Measurements from ENCODE around the gene PMIS2. TPM values are rescaled to one million over a fixed set of nuclear protein-coding genes. Genes with fewer than 3 reads are reported as not detected.
A peak's percentile ranks its signal among the peaks of the same experiment; 100 is the strongest.

The PMIS2 gene
- total RNA-seq, 5 donors from 2014 or later (not counting 1 experiment from before 2014, with no cell fraction given), result not detected

DNA sequence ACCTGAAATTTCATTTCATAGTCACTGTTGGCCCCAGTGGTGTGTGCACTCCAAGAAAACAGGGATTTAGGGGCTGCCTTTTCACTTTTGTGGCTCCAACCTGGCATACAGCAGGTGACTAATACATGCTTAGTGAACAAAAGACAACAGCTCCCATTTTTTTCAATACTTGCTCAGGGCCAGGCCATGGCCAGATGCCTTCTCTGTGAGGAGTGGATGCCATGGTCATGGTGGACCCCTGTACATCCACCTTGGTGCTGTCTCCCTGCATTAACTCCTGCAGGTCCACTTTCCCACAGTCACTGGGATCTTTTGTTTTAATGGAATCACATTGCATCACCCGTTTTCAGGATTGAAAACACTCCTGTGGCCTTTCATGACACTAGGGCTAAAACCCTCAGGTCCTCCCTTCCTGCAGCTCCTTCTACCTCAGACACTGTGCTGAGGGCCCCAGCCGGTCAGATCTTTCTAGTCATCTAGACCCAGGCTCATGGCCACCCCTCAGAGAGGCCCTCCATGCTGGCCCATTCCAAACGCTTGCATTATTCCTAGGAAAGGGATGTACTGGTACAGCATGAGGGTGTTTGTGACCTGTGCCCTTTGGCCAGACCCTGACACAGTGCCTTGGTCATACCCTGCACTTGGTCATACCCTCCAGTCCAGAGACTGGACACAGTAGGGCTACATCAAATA lies 41.7 kb upstream of the PMIS2 start:
- Histone ChIP-seq H3K27ac (ENCODE audit: low read length) (peak overlapping the region; percentile 88), H3K4me1 (ENCODE audit: control insufficient read depth in 1 of 2, extremely low read depth in 1 of 2, insufficient read depth in 2 of 2, low read length in 2 of 2) (peaks cover 10 to 36% of the 10 kb centered on the region in 2 experiments), H3K36me3 (ENCODE audit: control insufficient read depth in 2 of 2, extremely low read depth in 1 of 2, insufficient read depth in 1 of 2, low read length in 1 of 2) (peaks cover 3% of the 10 kb centered on the region in 2 donors), H3K9me3 (no peaks in the 10 kb centered on the region), H3K27me3 (replicated peaks in 1 of 2; ENCODE audit: control insufficient read depth in 2 of 2, extremely low read depth in 1 of 2, insufficient read depth in 2 of 2, low read length in 1 of 2) (no peaks in the 10 kb centered on the region), H3K4me3 (ENCODE audit: control insufficient read depth in 1 of 2, extremely low read depth in 1 of 2, low read length in 1 of 2) (peak overlapping the region; percentile 75 to 88)
- WGBS (ENCODE audit: insufficient coverage), result 94% methylated on average over 3 of the region's 3 CpGs
- H3K4me3 Mint-ChIP-seq, result peak overlapping the region; percentile 83 to 87 (median 84)
- ATAC-seq (replicated peaks in 1 of 4) (no peak), DNase-seq (no peak)
- ChIA-PET CTCF (interaction anchor here in 1 of 2 donors (0.6 kb wide), 1 partner anchor 321 kb away, joined by 3 read pairs; no protein-coding TSS in a partner anchor), POLR2A (no interaction called here)
- H3K9me3 Mint-ChIP-seq, result no peaks in the 10 kb centered on the region
- H3K4me1 Mint-ChIP-seq, result peaks cover 32 to 42% (median 38%) of the 10 kb centered on the region in 3 donors
- peak overlapping the region; percentile 86 to 87 for H3K27ac Mint-ChIP-seq
- H3K36me3 Mint-ChIP-seq, result peaks cover 6% of the 10 kb centered on the region
- no peaks in the 10 kb centered on the region for H3K27me3 Mint-ChIP-seq

DNA sequence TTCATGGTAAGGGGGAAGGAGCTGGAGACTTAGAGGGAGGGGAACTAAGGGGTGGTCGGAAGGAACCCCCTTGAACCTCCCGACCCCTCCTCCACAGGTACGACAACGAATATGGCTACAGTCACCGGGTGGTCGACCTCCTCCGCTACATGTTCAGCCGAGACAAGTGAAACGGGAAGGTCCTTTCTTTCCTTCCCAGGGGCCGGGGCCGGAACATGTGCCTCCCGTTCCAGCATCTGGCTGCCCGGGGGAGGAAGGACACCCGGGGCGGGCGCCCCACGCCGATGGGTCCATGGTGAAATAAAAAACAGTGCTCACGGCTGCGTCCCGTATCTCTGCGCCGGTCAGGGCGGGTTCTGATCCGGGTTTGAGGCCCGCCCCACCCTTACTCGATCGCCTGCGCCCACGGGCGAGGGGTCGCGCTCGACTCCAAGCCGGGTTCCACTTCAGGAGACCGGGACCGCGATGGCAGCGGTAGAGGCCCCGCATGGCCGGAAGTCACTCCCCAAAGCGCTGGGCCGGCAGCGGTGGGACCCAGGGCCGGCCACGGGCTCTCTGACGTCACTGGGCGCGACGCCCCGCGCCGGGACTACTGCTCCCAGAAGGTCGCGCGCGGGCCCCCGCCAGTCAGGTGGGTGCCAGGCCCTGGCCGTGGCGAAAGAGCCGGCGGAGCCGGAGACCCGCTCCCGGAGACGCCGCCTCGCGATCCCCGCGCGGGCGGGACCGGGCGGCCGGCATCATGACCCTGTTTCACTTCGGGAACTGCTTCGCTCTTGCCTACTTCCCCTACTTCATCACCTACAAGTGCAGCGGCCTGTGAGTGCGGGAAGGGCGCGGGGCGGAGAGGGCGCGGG lies 40.7 kb upstream of the PMIS2 start, which contains the start of gene TMEM147:
Gene TMEM147 (plus strand): TSS at position 626 of the 854 bp plus-strand sequence. CDS start 114 bp downstream, at position 740.
- Histone ChIP-seq H3K36me3 (ENCODE audit: control insufficient read depth in 2 of 2, extremely low read depth in 1 of 2, insufficient read depth in 1 of 2, low read length in 1 of 2) (peaks cover 3 to 7% of the 10 kb centered on the region in 2 donors), H3K27me3 (replicated peaks in 1 of 2; ENCODE audit: control insufficient read depth in 2 of 2, extremely low read depth in 1 of 2, insufficient read depth in 2 of 2, low read length in 1 of 2) (no peaks in the 10 kb centered on the region), H3K4me1 (ENCODE audit: control insufficient read depth in 1 of 2, extremely low read depth in 1 of 2, insufficient read depth in 2 of 2, low read length in 2 of 2) (peaks cover 10 to 38% of the 10 kb centered on the region in 2 experiments), H3K9me3 (no peaks in the 10 kb centered on the region), H3K27ac (ENCODE audit: low read length) (peak within 1 kb of the TSS; percentile 88), H3K4me3 (ENCODE audit: control insufficient read depth in 1 of 2, extremely low read depth in 1 of 2, low read length in 1 of 2) (peak within 1 kb of the TSS; percentile 75 to 88)
- WGBS (ENCODE audit: insufficient coverage), result under 1% methylated on average over 76 of the region's 85 CpGs
- ATAC-seq (replicated peaks in 1 of 4), result peak; percentile 90 to 92 (median 92)
- Mint-ChIP-seq H3K9me3 (no peaks in the 10 kb centered on the region), H3K27ac (peak within 1 kb of the TSS; percentile 86 to 87), H3K4me3 (peak within 1 kb of the TSS; percentile 83 to 89 (median 84)), H3K27me3 (no peaks in the 10 kb centered on the region), H3K36me3 (peaks cover 8% of the 10 kb centered on the region), H3K4me1 (peaks cover 35 to 40% (median 39%) of the 10 kb centered on the region in 3 donors)
- DNase-seq, result peak; percentile 34 to 81 (median 64)
- ChIA-PET CTCF (interaction anchor here in 1 of 2 donors (0.6 kb wide), 1 partner anchor 320 kb away, joined by 3 read pairs; no protein-coding TSS in a partner anchor), POLR2A (no interaction called here)

DNA sequence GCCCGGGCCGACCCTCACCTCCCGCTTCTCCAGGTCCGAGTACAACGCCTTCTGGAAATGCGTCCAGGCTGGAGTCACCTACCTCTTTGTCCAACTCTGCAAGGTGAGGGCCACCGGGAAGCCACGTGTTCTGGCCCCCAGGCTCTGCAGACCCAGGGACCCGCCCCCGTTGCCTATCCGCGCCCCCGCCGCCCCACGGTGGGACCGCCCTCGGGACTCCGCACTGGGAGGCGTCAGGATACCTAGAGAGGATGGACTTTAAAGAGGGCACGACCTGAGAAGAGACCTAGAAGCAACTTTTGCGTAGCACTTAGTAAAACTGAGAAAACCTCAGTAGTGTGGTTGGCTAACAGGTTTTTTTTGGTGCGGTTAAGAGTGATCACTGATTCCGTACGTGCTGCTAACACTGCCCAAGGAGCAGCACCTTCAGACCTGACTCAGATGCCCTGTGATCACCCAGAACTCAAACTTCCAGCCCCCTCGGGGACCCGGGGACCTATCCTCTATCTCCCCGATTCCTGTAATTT lies 40.1 kb upstream of the PMIS2 start:
- peaks cover 3 to 7% of the 10 kb centered on the region in 2 donors for H3K36me3 ChIP-seq (ENCODE audit: control insufficient read depth in 2 of 2, extremely low read depth in 1 of 2, insufficient read depth in 1 of 2, low read length in 1 of 2)
- no peaks in the 10 kb centered on the region for H3K27me3 ChIP-seq (replicated peaks in 1 of 2; ENCODE audit: control insufficient read depth in 2 of 2, extremely low read depth in 1 of 2, insufficient read depth in 2 of 2, low read length in 1 of 2)
- Mint-ChIP-seq H3K4me3 (peak overlapping the region; percentile 83 to 89 (median 84)), H3K9me3 (no peaks in the 10 kb centered on the region), H3K36me3 (peaks cover 9% of the 10 kb centered on the region), H3K27me3 (no peaks in the 10 kb centered on the region), H3K27ac (peak overlapping the region; percentile 69 to 78), H3K4me1 (peaks cover 35 to 39% (median 39%) of the 10 kb centered on the region in 3 donors)
- ChIA-PET POLR2A (no interaction called here), CTCF (no interaction called here)
- H3K9me3 ChIP-seq, result no peaks in the 10 kb centered on the region
- peak overlapping the region; percentile 67 for H3K27ac ChIP-seq (ENCODE audit: low read length)
- peak; percentile 43 to 62 (median 52) for ATAC-seq (replicated peaks in 1 of 4)
- peak overlapping the region; percentile 75 to 88 for H3K4me3 ChIP-seq (ENCODE audit: control insufficient read depth in 1 of 2, extremely low read depth in 1 of 2, low read length in 1 of 2)
- under 1% methylated on average over 26 of the region's 27 CpGs for WGBS (ENCODE audit: insufficient coverage)
- peaks cover 10 to 38% of the 10 kb centered on the region in 2 experiments for H3K4me1 ChIP-seq (ENCODE audit: control insufficient read depth in 1 of 2, extremely low read depth in 1 of 2, insufficient read depth in 2 of 2, low read length in 2 of 2)
- peak in 30 of 35 experiments; percentile 19 to 65 (median 33) for DNase-seq

DNA sequence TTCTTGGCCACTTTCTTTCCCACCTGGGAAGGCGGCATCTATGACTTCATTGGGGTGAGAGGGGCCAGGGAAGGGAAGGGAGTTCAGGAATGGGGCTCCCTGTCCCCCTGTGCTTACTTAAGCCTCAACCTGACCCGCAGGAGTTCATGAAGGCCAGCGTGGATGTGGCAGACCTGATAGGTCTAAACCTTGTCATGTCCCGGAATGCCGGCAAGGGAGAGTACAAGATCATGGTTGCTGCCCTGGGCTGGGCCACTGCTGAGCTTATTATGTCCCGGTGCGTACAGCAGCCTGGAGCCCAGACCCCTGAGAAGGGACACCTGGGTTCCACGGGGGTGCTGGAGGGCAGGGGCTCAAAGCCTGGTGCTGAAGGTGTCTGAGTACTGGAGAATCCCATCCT lies 39.4 kb upstream of the PMIS2 start:
- H3K27me3 Mint-ChIP-seq, result no peaks in the 10 kb centered on the region
- no peak for DNase-seq
- POLR2A ChIA-PET, result no interaction called here
- no peaks in the 10 kb centered on the region for H3K27me3 ChIP-seq (replicated peaks in 1 of 2; ENCODE audit: control insufficient read depth in 2 of 2, extremely low read depth in 1 of 2, insufficient read depth in 2 of 2, low read length in 1 of 2)
- H3K27ac Mint-ChIP-seq, result peak overlapping the region; percentile 69 to 78
- 91% methylated on average over 6 of the region's 8 CpGs for WGBS (ENCODE audit: insufficient coverage)
- peak overlapping the region; percentile 75 to 88 for H3K4me3 ChIP-seq (ENCODE audit: control insufficient read depth in 1 of 2, extremely low read depth in 1 of 2, low read length in 1 of 2)
- peaks cover 35 to 39% (median 39%) of the 10 kb centered on the region in 3 donors for H3K4me1 Mint-ChIP-seq
- peaks cover 3 to 7% of the 10 kb centered on the region in 2 donors for H3K36me3 ChIP-seq (ENCODE audit: control insufficient read depth in 2 of 2, extremely low read depth in 1 of 2, insufficient read depth in 1 of 2, low read length in 1 of 2)
- CTCF ChIA-PET, result no interaction called here
- H3K4me3 Mint-ChIP-seq, result peak overlapping the region; percentile 83 to 89 (median 84)
- H3K9me3 ChIP-seq, result no peaks in the 10 kb centered on the region
- peak overlapping the region; percentile 67 for H3K27ac ChIP-seq (ENCODE audit: low read length)
- peaks cover 10 to 38% of the 10 kb centered on the region in 2 experiments for H3K4me1 ChIP-seq (ENCODE audit: control insufficient read depth in 1 of 2, extremely low read depth in 1 of 2, insufficient read depth in 2 of 2, low read length in 2 of 2)
- H3K9me3 Mint-ChIP-seq, result no peaks in the 10 kb centered on the region
- H3K36me3 Mint-ChIP-seq, result peaks cover 10% of the 10 kb centered on the region
- no peak for ATAC-seq (replicated peaks in 1 of 4)

DNA sequence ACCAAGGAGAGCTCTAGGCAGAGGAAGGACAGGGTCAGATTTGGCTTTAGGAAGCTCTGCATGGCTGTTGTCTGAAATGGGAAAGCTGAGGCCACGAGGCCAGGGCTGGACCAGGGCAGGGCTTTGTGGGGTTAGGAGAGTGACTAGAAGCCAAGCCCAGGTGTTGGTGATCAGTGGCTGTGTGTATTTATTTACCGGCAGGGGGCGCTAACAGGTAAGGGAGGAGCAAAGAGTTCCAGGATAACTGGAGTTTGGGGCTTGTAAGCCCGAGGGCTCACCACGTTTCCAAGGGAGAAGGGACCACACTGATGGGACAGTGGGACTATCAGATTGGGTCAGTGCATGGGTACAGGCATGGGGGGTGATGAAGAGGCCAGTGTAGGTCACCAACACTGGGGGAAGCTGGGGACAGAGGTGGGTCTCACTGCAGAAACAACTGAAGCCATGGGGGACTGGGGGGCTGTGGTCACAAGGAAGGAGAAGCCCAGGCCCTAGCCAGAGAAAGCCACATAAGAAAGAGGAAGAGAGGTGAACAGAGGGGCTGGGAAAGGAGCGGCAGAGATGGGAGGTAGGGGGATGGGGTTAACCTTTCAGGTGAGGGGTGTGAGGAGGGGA lies 36.7 kb upstream of the PMIS2 start:
- peak overlapping the region in 1 of 3 donors; percentile 44 for H3K4me3 Mint-ChIP-seq
- DNase-seq (peak in 31 of 35 experiments; percentile 11 to 84 (median 46)), ATAC-seq (replicated peaks in 1 of 4) (no peak)
- CTCF ChIA-PET, result interaction anchor here in 1 of 2 donors (0.6 kb wide), 1 partner anchor 1113 kb away, joined by 3 read pairs; no protein-coding TSS in a partner anchor
- no peaks in the 10 kb centered on the region for H3K27me3 Mint-ChIP-seq
- H3K27ac Mint-ChIP-seq, result no peak overlapping the region
- Histone ChIP-seq H3K4me1 (ENCODE audit: control insufficient read depth in 1 of 2, extremely low read depth in 1 of 2, insufficient read depth in 2 of 2, low read length in 2 of 2) (peaks cover 10 to 35% of the 10 kb centered on the region in 2 experiments), H3K27me3 (replicated peaks in 1 of 2; ENCODE audit: control insufficient read depth in 2 of 2, extremely low read depth in 1 of 2, insufficient read depth in 2 of 2, low read length in 1 of 2) (no peaks in the 10 kb centered on the region), H3K9me3 (no peaks in the 10 kb centered on the region), H3K27ac (ENCODE audit: low read length) (no peak overlapping the region), H3K36me3 (ENCODE audit: control insufficient read depth in 2 of 2, extremely low read depth in 1 of 2, insufficient read depth in 1 of 2, low read length in 1 of 2) (peaks cover 3 to 7% of the 10 kb centered on the region in 2 donors), H3K4me3 (ENCODE audit: control insufficient read depth in 1 of 2, extremely low read depth in 1 of 2, low read length in 1 of 2) (no peak overlapping the region)
- WGBS (ENCODE audit: insufficient coverage), result 33% methylated on average over 4 of the region's 6 CpGs
- H3K4me1 Mint-ChIP-seq, result peaks cover 34 to 37% (median 35%) of the 10 kb centered on the region in 3 donors
- POLR2A ChIA-PET, result no interaction called here
- no peaks in the 10 kb centered on the region for H3K9me3 Mint-ChIP-seq
- H3K36me3 Mint-ChIP-seq, result peaks cover 10% of the 10 kb centered on the region

All from T-cell (primary cell).